Upper lobe of left lung (tissue), 4 donors: ENCODE data around the gene HAUS6.

Source experiments
- POLR2A ChIP-seq, 4 donors: fragments of 450-650 bp; IDR thresholded peaks; one replicate each; pipeline ENCODE4 v1.5.1; 2016 to 2017; ENCODE audit warnings: antibody characterized with exemption in 4 of 4, mild to moderate bottlenecking in 2 of 4
- POLR2AphosphoS5 ChIP-seq, 2 donors: sonication (generic); formaldehyde crosslinking; IDR thresholded peaks; one replicate each; pipeline ENCODE4 v1.5.1; 2017; ENCODE audit warnings: antibody characterized with exemption in 2 of 2
- TF ChIP-seq, protein P1 (sequence below), 6 experiments: fragments of 450-650 bp in 4 of 6; fragments of 200-600 bp in 2 of 6; sonication (generic) in 2 of 6; IDR thresholded peaks; one replicate each; pipeline ENCODE4 v1.5.1; 2016 to 2019; ENCODE audit warnings: antibody characterized with exemption in 6 of 6

DNA sequence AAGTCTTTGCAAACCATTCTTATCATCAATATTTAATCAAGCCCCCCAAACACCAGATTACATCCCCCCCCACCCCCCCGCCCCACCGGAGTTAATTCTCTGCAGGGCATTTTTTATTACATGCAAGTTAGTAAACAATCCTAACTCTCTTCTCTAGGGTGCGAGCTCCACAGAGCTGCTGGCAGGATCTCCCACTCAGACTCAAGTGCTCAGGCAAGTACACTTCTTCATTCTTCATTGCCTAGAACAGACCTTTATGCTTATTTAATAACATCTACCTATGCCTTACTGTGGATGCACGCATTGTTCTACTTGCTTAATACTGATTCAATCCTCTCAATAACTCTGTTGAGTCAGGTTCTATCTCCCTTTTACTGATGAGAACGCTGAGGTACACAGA is 79.6 kb downstream of the HAUS6 start:
- TF ChIP-seq POLR2A (IDR thresholded peaks at IDR 0.05) (no peak), POLR2AphosphoS5 (IDR thresholded peaks at IDR 0.05) (no peak)
- TF ChIP-seq, protein P1, sequence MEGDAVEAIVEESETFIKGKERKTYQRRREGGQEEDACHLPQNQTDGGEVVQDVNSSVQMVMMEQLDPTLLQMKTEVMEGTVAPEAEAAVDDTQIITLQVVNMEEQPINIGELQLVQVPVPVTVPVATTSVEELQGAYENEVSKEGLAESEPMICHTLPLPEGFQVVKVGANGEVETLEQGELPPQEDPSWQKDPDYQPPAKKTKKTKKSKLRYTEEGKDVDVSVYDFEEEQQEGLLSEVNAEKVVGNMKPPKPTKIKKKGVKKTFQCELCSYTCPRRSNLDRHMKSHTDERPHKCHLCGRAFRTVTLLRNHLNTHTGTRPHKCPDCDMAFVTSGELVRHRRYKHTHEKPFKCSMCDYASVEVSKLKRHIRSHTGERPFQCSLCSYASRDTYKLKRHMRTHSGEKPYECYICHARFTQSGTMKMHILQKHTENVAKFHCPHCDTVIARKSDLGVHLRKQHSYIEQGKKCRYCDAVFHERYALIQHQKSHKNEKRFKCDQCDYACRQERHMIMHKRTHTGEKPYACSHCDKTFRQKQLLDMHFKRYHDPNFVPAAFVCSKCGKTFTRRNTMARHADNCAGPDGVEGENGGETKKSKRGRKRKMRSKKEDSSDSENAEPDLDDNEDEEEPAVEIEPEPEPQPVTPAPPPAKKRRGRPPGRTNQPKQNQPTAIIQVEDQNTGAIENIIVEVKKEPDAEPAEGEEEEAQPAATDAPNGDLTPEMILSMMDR (IDR thresholded peaks at IDR 0.05): no peak
